K562 (cell line): ENCODE data around the gene MS4A4E. TPM values are rescaled to one million over a fixed set of nuclear protein-coding genes. Genes with fewer than 3 reads are reported as not detected.

ENCODE experiments used
- polyA plus RNA-seq, 8 experiments: library from polyadenylated mRNA; depleted of rRNA in 4 of 8; stranded (reverse) in 5 of 8; unstranded in 3 of 8; fragments of >200 nt; fragmentation: Nextera tagmentation in 2 of 8; fragmentation: Illumina TruSeq in 1 of 8; extraction: Ambion mirVana in 2 of 8; extraction: Trizol in 1 of 8; gene quantifications; 2 replicates each; pipeline versions ENCODE4 v1.2.1 to v1.2.3, GENCODE V29; 2011 to 2014; ENCODE audit warnings: inconsistent platforms in 1 of 8, missing spikeins in 1 of 8
- total RNA-seq, 7 experiments: library from RNA; depleted of rRNA in 6 of 7; stranded (reverse); fragments of >200 nt in 6 of 7; fragmentation: Illumina TruSeq in 2 of 7; extraction: Trizol in 2 of 7; gene quantifications; 2 replicates each; pipeline versions ENCODE4 v1.2.1 to v1.2.3, GENCODE V29; 2011 to 2021; ENCODE audit warnings: low replicate concordance in 1 of 7
- TF ChIP-seq, protein P1 (sequence below): fragments of 200-600 bp; sonication (generic); IDR thresholded peaks from one replicate; pipeline ENCODE4 v1.6.1; 2012; ENCODE audit warnings: mild to moderate bottlenecking, low read depth, low read length, inconsistent platforms

MS4A4E gene
- total and polyA plus RNA-seq, 9 of the 15 experiments (the other 6 are each of a cell fraction or from before 2014, with no cell fraction given): 0.11 to 0.81 (median 0.36) TPM; not detected in 2

DNA sequence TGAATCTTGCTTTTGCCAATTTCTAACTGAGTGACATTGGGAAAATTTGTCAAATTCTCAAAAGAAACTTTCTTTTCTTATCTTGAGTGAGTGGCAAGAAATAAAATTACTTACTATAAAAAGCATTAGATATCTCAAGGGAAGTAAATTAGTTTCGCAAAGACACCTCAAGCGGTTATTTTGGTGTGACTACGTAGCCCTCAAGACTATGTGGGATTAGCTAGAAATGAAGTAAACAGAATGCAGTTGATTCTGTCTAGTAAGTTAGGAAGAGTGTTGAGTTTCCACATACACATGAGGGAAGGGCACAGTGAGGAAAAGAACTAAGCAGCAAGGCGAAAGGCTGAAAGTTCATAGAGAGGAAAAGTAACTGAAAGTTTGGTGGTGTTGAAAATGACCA lies 31.7 kb downstream of the MS4A4E start (continued):
- TF ChIP-seq, protein P1, sequence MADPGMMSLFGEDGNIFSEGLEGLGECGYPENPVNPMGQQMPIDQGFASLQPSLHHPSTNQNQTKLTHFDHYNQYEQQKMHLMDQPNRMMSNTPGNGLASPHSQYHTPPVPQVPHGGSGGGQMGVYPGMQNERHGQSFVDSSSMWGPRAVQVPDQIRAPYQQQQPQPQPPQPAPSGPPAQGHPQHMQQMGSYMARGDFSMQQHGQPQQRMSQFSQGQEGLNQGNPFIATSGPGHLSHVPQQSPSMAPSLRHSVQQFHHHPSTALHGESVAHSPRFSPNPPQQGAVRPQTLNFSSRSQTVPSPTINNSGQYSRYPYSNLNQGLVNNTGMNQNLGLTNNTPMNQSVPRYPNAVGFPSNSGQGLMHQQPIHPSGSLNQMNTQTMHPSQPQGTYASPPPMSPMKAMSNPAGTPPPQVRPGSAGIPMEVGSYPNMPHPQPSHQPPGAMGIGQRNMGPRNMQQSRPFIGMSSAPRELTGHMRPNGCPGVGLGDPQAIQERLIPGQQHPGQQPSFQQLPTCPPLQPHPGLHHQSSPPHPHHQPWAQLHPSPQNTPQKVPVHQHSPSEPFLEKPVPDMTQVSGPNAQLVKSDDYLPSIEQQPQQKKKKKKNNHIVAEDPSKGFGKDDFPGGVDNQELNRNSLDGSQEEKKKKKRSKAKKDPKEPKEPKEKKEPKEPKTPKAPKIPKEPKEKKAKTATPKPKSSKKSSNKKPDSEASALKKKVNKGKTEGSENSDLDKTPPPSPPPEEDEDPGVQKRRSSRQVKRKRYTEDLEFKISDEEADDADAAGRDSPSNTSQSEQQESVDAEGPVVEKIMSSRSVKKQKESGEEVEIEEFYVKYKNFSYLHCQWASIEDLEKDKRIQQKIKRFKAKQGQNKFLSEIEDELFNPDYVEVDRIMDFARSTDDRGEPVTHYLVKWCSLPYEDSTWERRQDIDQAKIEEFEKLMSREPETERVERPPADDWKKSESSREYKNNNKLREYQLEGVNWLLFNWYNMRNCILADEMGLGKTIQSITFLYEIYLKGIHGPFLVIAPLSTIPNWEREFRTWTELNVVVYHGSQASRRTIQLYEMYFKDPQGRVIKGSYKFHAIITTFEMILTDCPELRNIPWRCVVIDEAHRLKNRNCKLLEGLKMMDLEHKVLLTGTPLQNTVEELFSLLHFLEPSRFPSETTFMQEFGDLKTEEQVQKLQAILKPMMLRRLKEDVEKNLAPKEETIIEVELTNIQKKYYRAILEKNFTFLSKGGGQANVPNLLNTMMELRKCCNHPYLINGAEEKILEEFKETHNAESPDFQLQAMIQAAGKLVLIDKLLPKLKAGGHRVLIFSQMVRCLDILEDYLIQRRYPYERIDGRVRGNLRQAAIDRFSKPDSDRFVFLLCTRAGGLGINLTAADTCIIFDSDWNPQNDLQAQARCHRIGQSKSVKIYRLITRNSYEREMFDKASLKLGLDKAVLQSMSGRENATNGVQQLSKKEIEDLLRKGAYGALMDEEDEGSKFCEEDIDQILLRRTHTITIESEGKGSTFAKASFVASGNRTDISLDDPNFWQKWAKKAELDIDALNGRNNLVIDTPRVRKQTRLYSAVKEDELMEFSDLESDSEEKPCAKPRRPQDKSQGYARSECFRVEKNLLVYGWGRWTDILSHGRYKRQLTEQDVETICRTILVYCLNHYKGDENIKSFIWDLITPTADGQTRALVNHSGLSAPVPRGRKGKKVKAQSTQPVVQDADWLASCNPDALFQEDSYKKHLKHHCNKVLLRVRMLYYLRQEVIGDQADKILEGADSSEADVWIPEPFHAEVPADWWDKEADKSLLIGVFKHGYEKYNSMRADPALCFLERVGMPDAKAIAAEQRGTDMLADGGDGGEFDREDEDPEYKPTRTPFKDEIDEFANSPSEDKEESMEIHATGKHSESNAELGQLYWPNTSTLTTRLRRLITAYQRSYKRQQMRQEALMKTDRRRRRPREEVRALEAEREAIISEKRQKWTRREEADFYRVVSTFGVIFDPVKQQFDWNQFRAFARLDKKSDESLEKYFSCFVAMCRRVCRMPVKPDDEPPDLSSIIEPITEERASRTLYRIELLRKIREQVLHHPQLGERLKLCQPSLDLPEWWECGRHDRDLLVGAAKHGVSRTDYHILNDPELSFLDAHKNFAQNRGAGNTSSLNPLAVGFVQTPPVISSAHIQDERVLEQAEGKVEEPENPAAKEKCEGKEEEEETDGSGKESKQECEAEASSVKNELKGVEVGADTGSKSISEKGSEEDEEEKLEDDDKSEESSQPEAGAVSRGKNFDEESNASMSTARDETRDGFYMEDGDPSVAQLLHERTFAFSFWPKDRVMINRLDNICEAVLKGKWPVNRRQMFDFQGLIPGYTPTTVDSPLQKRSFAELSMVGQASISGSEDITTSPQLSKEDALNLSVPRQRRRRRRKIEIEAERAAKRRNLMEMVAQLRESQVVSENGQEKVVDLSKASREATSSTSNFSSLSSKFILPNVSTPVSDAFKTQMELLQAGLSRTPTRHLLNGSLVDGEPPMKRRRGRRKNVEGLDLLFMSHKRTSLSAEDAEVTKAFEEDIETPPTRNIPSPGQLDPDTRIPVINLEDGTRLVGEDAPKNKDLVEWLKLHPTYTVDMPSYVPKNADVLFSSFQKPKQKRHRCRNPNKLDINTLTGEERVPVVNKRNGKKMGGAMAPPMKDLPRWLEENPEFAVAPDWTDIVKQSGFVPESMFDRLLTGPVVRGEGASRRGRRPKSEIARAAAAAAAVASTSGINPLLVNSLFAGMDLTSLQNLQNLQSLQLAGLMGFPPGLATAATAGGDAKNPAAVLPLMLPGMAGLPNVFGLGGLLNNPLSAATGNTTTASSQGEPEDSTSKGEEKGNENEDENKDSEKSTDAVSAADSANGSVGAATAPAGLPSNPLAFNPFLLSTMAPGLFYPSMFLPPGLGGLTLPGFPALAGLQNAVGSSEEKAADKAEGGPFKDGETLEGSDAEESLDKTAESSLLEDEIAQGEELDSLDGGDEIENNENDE: no peak
